ENCODE measurements around the gene SEPTIN1.

Gene SEPTIN1

DNA sequence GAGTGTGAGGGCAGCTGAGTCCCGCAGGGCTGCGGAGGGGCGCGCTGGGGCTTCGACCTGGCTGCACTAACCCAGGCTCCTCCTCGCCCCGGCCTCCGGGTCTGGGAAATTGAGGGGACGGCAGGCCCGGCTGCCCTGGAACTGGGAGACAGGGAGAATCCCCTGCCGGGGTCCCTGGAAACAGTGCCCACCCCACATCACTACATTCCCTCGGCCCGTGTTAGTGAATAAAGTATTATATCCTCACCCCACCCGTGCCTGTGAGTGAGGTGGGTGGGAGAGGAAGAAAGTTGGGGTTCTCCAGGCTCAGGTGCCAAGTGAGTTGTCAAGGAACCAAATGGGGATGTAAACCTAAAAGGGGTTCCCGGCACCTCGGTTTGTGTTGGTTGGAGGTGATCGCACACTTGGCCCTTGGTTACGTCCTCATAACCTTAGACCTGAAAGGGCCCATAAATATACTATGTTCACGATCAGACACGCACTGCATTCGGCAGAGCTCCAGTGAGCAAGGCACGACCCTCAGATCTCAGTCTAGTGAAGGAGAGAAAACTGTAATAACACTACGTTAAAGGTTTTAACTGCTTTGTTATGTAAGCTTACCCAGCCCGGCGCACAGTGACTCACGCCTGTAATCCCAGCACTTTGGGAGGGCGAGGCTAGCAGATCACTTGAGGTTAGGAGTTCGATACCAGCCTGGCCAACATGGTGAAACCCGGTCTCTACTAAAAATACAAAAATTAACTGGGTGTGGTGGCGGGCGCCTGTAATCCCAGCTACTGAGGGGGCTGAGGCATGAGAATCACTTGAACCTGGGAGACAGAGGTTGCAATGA is 36.2 kb upstream of the SEPTIN1 start:
- DNase-seq (ENCODE audit: low read depth), result no peak
- no peak; the same call in 1 of the 2 replicates for TF ChIP-seq CTCF (conservative IDR thresholded peaks at IDR 0.05; ENCODE audit: low read length)
- H3K4me3 ChIP-seq (ENCODE audit: low read length), result peak overlapping the region; percentile 60

GRCh38 chr16:30417529-30418349 is 35.4 kb upstream of the SEPTIN1 start:
- TF ChIP-seq CTCF (conservative IDR thresholded peaks at IDR 0.05; ENCODE audit: low read length), result no peak
- DNase-seq (ENCODE audit: low read depth), result peak; percentile 89
- peak overlapping the region; percentile 60 for H3K4me3 ChIP-seq (ENCODE audit: low read length)

DNA sequence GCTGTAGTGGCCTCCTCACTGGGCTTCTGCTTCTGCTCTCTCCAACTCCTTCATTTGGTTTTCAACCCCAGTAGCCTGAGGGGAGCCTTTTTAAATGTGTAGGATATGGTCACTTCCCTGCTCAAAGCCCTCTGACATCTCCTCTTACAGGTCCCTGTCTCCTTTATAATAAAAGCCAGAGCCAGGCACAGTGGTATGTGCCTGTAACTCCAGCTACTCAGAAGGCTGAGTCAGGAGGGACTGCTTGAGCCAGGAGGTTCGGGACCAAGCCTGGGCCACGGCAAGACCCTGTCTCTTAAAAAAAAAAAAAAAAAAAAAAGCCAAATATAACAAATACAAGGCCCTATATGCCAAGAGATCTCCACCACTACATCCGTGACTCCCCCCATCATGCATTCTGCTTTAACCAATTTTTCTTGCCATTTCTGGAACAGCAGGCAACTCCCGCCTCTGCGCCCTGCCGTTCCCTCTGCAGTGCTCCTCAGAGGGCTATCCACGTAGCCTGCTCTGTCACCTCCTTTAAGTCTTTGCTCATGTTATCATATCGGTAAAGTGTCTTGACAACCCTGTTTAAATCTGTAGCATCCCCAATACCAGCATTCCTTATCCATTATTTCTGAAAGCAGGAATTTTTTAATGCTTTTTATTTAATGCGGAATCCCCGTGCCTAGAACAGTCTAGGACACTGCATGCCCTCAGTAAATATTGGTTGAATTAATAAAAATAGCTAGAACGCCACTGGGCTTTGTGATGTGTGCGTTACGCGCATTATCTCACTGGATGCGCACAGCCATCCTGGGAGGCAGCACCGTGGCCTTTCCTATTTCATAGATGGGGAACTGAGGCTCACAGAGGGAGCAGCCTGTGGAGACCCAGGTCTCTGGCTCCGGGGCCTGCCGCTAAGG is 34.5 kb upstream of the SEPTIN1 start:
- no peak for TF ChIP-seq CTCF (conservative IDR thresholded peaks at IDR 0.05; ENCODE audit: low read length)
- DNase-seq (ENCODE audit: low read depth), result no peak
- H3K4me3 ChIP-seq (ENCODE audit: low read length), result peak overlapping the region; percentile 60

DNA sequence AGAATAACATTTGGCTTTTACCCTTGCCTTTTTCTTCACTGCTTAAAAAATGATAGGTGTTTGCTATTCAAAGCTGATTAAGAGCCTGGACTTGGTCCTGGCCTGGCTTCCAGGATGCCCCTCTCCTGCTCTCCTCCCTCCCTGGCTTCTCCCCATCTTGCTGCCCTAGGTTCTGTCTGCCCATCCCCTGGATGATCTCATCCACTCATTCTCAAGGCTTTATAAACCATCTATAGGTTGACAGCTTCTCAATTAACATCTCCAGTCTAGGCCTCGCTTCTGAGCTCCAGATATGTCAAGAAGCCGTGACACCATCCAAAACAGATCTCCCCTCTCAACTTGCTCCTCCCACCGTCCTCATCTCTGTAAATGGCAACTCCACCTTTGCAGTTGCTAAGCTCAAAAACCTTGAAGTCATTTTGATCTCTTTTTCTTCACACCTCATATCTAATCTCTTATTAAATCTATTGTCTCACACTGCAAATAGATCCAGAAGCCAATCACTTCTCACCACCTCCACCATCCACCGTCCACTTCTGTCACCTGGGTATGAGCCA is 33.8 kb upstream of the SEPTIN1 start:
- no peak for DNase-seq (ENCODE audit: low read depth)
- no peak for TF ChIP-seq CTCF (conservative IDR thresholded peaks at IDR 0.05; ENCODE audit: low read length)
- no peak overlapping the region for H3K4me3 ChIP-seq (ENCODE audit: low read length)

DNA sequence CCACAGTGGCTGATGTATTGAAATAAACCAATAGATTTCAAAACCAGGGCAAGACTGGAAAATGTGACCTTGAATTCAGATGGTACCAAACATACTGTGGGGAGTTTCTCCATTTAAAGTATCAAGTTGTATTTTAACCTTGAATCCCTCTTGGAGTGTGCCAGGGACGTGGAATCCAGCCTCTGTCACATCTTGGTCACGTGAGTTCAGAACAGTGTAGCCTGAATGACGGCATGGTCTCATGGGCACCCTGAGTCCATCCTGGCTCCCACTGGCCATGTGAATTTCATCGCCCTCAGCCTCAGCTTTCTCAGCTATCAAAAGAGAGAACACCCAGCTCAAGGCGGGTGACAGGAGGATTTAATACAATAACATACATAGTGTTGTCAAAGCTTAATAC is 31.8 kb upstream of the SEPTIN1 start:
- no peak for DNase-seq (ENCODE audit: low read depth)
- no peak overlapping the region for H3K4me3 ChIP-seq (ENCODE audit: low read length)

More for the DNA sequence above, 31.8 kb upstream of the SEPTIN1 start:
- TF ChIP-seq CTCF (conservative IDR thresholded peaks at IDR 0.05; ENCODE audit: low read length), result no peak
